Upper lobe of right lung (tissue), 1 donor: ENCODE data around the gene TTYH3. TPM values are rescaled to one million over a fixed set of nuclear protein-coding genes. Genes with fewer than 3 reads are reported as not detected.

ENCODE experiments used
- ATAC-seq: fragments of 200-7000 bp; cut with Tn5 transposase; one replicate; pipeline ENCODE4 v1.9.1; 2020; ENCODE audit warnings: mild to moderate bottlenecking, moderate library complexity
- DNase-seq: peaks from one replicate; pipeline ENCODE4 v3.0.0-alpha.2; 2020
- H3K27ac ChIP-seq: fragments of 200-600 bp; one replicate; pipeline ENCODE4 v1.8.0; 2022
- H3K27me3 ChIP-seq: fragments of 200-600 bp; one replicate; pipeline ENCODE4 v1.8.0; 2022; ENCODE audit warnings: mild to moderate bottlenecking
- H3K36me3 ChIP-seq: fragments of 200-600 bp; one replicate; pipeline ENCODE4 v1.8.0; 2022
- H3K4me1 ChIP-seq: fragments of 200-600 bp; one replicate; pipeline ENCODE4 v1.8.0; 2022
- H3K4me3 ChIP-seq: fragments of 200-600 bp; one replicate; pipeline ENCODE4 v1.8.0; 2022; ENCODE audit warnings: mild to moderate bottlenecking
- H3K9me3 ChIP-seq: fragments of 200-600 bp; one replicate; pipeline ENCODE4 v1.8.0; 2022
- CTCF ChIP-seq: fragments of 200-600 bp; IDR thresholded peaks from one replicate; pipeline ENCODE4 v1.8.0; 2022; ENCODE audit warnings: antibody characterized with exemption
- intact Hi-C: fragments of 100-400 bp; cut with DNase I; formaldehyde crosslinking; loops from one replicate; pipeline ENCODE4 v1.11.0; 2022
- total RNA-seq: library from RNA; stranded (reverse); fragmentation: NEBNext Ultra II Directional; extraction: Animal tissue kit (Norgen Biotek cat#: 25700); gene quantifications from one replicate; pipeline ENCODE4 v1.2.1, GENCODE V29; 2021
- donor health status: DM: no; HTN: yes; CAD: no; lungs with severe emphysema.

The TTYH3 gene
- total RNA-seq, 1 donor from 2014 or later, result 48.8 TPM

DNA sequence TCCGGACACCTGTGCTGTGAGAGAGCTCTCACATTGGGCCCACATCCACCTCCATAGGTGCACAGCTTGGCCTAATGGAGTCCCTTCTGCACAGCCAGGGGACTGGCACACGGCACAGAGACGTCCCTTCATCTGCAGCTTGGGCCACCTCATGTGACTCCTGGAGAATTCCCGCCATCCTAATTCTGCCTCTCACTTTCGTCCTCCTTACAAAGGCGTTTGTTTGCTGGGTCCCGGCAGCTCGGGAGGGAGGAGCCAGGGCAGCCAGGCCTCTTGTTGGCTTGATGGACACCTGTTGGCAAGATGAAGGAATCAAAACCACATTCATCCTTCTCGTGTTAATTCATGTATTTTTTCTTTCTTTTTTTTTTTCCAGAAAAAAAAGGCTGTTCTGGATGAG, 30.7 kb upstream of the TTYH3 start:
- Histone ChIP-seq H3K9me3 (no peaks in the 10 kb centered on the region), H3K36me3 (peaks cover 50% of the 10 kb centered on the region), H3K4me3 (no peak overlapping the region), H3K4me1 (peaks cover 3% of the 10 kb centered on the region), H3K27me3 (no peaks in the 10 kb centered on the region), H3K27ac (no peak overlapping the region)
- no peak for TF ChIP-seq CTCF
- DNase-seq (no peak), ATAC-seq (no peak)
- intact Hi-C loops, result no loop called here

- no peak for DNase-seq
- no peak for ATAC-seq
- Histone ChIP-seq H3K4me3 (no peak overlapping the region), H3K27me3 (no peaks in the 10 kb centered on the region), H3K4me1 (peaks cover 11% of the 10 kb centered on the region), H3K36me3 (peaks cover 48% of the 10 kb centered on the region), H3K27ac (no peak overlapping the region), H3K9me3 (no peaks in the 10 kb centered on the region)
- TF ChIP-seq CTCF, result no peak
- intact Hi-C loops, result no loop called here
These were observed 29.9 kb upstream of the TTYH3 start for GRCh38 chr7:2601907-2602306.

GRCh38 chr7:2602406-2603043, 29.3 kb upstream of the TTYH3 start:
- TF ChIP-seq CTCF, result no peak
- DNase-seq (no peak), ATAC-seq (no peak)
- peaks cover 41% of the 10 kb centered on the region for H3K36me3 ChIP-seq
- no peaks in the 10 kb centered on the region for H3K9me3 ChIP-seq
- H3K27me3 ChIP-seq, result no peaks in the 10 kb centered on the region
- intact Hi-C loops, result no loop called here
- peaks cover 11% of the 10 kb centered on the region for H3K4me1 ChIP-seq
- no peak overlapping the region for H3K4me3 ChIP-seq
- no peak overlapping the region for H3K27ac ChIP-seq

- H3K9me3 ChIP-seq, result no peaks in the 10 kb centered on the region
- no peak for TF ChIP-seq CTCF
These were observed 28.5 kb upstream of the TTYH3 start for GRCh38 chr7:2603044-2603965.

DNA sequence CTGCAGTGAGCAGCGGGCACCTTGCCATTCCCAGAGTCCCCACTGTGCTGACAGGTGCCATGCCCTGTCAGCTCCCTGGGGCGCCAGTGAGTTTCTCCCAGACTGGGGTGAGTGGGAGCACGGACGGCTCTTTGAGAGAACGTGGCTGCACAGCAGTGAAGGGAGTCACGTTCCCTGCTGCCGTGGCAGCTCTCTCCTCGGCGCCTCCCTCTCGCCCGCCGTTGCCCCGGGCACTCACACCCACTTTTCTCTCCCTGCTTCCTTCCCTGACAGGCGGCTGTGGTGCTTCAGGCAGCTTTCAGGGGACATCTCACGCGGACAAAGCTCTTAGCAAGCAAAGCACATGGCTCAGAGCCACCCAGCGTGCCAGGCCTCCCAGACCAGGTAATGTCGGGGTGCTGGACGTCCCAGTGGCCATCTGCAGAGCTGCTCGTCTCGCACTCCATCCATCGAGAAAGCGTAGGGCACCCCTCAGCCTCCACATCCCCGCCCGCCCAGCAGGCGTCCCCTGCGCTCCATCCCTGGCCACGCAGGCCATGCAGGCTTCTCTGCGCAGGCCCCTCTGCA, 27.1 kb upstream of the TTYH3 start:
- no peak for ATAC-seq
- Histone ChIP-seq H3K27ac (no peak overlapping the region), H3K4me3 (no peak overlapping the region), H3K9me3 (no peaks in the 10 kb centered on the region), H3K4me1 (peaks cover 23% of the 10 kb centered on the region), H3K27me3 (no peaks in the 10 kb centered on the region), H3K36me3 (peaks cover 22% of the 10 kb centered on the region)
- intact Hi-C loops, result no loop called here
- TF ChIP-seq CTCF, result no peak
- no peak for DNase-seq

More at GRCh38 chr7:2603044-2603965, 28.5 kb upstream of the TTYH3 start:
- no peak for DNase-seq
- Histone ChIP-seq H3K27me3 (no peaks in the 10 kb centered on the region), H3K27ac (no peak overlapping the region), H3K4me3 (no peak overlapping the region), H3K36me3 (peaks cover 35% of the 10 kb centered on the region), H3K4me1 (peaks cover 18% of the 10 kb centered on the region)
- ATAC-seq, result no peak
- intact Hi-C loops, result no loop called here
